Type B pancreatic cell (in vitro differentiated cells): ENCODE results near the gene SLC6A18. TPM values are rescaled to one million over a fixed set of nuclear protein-coding genes. Genes with fewer than 3 reads are reported as not detected.

ENCODE experiments used
- DNase-seq: peaks from one replicate; pipeline ENCODE4 v3.0.0; 2021; ENCODE audit warnings: mixed read lengths; ENCODE audit not compliant: unreplicated experiment; ENCODE audit errors: extremely low spot score
- H3K27ac Mint-ChIP-seq: 2 replicates; pipeline ENCODE4 v1.8.0; 2021; ENCODE audit warnings: mild to moderate bottlenecking, mixed read lengths
- H3K27me3 Mint-ChIP-seq: 2 replicates; pipeline ENCODE4 v1.8.0; 2021; ENCODE audit warnings: mixed read lengths
- H3K36me3 Mint-ChIP-seq: 2 replicates; pipeline ENCODE4 v1.8.0; 2021; ENCODE audit warnings: mixed read lengths
- H3K4me1 Mint-ChIP-seq: one replicate; pipeline ENCODE4 v1.8.0; 2021; ENCODE audit warnings: mixed read lengths; ENCODE audit not compliant: unreplicated experiment
- H3K4me3 Mint-ChIP-seq: 2 replicates; pipeline ENCODE4 v1.8.0; 2021; ENCODE audit warnings: mild to moderate bottlenecking, mixed read lengths
- H3K9me3 Mint-ChIP-seq: 2 replicates; pipeline ENCODE4 v1.8.0; 2021; ENCODE audit warnings: mixed read lengths
- total RNA-seq: library from RNA; stranded (reverse); gene quantifications from 2 replicates; pipeline ENCODE4 v1.2.1, GENCODE V29; 2021; ENCODE audit warnings: low replicate concordance
- TF ChIP-seq, protein P1 (sequence below): fragments of 200-600 bp; sonication (generic); conservative IDR thresholded peaks from 2 replicates; pipeline ENCODE4 v1.5.0; 2021; ENCODE audit warnings: antibody characterized with exemption, mild to moderate bottlenecking

The SLC6A18 gene
- total RNA-seq, 1 donor from 2014 or later, result 0.41 TPM

DNA sequence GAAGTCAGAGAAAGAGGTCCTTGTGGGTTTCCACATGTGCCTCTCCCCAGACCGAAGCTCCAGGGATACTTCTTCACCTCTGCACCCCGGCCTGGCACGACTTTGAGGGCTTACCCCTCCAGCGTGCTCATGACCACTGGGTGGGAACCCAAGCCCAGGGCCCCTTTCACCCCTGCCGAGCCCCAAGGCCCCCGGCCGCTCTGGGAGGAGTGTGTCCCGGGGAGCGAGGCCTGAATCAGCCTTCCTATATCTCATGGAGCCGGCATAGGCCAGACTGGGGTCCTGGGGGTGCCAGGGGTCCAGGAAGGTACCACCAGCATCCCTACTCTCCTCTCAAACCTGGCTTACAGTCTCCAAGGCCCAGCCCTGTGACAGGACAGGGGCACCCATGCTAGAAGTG is 52.6 kb downstream of the SLC6A18 start:
- TF ChIP-seq, protein P1, sequence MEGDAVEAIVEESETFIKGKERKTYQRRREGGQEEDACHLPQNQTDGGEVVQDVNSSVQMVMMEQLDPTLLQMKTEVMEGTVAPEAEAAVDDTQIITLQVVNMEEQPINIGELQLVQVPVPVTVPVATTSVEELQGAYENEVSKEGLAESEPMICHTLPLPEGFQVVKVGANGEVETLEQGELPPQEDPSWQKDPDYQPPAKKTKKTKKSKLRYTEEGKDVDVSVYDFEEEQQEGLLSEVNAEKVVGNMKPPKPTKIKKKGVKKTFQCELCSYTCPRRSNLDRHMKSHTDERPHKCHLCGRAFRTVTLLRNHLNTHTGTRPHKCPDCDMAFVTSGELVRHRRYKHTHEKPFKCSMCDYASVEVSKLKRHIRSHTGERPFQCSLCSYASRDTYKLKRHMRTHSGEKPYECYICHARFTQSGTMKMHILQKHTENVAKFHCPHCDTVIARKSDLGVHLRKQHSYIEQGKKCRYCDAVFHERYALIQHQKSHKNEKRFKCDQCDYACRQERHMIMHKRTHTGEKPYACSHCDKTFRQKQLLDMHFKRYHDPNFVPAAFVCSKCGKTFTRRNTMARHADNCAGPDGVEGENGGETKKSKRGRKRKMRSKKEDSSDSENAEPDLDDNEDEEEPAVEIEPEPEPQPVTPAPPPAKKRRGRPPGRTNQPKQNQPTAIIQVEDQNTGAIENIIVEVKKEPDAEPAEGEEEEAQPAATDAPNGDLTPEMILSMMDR, result no peak
- no peaks in the 10 kb centered on the region for H3K36me3 Mint-ChIP-seq
- no peaks in the 10 kb centered on the region for H3K27me3 Mint-ChIP-seq
- H3K9me3 Mint-ChIP-seq, result no peaks in the 10 kb centered on the region
- no peaks in the 10 kb centered on the region for H3K4me1 Mint-ChIP-seq
- H3K4me3 Mint-ChIP-seq, result no peak overlapping the region
- no peak overlapping the region for H3K27ac Mint-ChIP-seq
- DNase-seq, result no peak

DNA sequence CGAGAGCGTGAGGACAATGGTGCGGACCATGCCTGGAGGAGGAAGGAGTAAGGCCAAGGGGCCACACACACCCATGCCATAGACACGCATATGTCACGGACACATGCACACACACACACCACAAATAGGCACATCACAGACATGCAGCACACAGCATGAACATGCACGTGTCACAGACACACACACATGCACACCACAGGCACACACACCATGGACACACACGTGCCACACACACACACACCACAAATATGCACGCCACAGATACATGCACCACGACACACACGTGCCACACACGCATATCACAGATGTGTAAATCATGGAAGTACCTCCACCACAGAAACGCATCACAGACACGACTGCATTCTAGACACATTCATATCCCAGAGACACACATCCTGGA is 53.0 kb downstream of the SLC6A18 start:
- no peak overlapping the region for H3K4me3 Mint-ChIP-seq
- no peaks in the 10 kb centered on the region for H3K27me3 Mint-ChIP-seq
- no peaks in the 10 kb centered on the region for H3K9me3 Mint-ChIP-seq
- H3K36me3 Mint-ChIP-seq, result no peaks in the 10 kb centered on the region
- H3K27ac Mint-ChIP-seq, result no peak overlapping the region
- H3K4me1 Mint-ChIP-seq, result no peaks in the 10 kb centered on the region
- TF ChIP-seq, protein P1, result no peak
- DNase-seq, result no peak

DNA sequence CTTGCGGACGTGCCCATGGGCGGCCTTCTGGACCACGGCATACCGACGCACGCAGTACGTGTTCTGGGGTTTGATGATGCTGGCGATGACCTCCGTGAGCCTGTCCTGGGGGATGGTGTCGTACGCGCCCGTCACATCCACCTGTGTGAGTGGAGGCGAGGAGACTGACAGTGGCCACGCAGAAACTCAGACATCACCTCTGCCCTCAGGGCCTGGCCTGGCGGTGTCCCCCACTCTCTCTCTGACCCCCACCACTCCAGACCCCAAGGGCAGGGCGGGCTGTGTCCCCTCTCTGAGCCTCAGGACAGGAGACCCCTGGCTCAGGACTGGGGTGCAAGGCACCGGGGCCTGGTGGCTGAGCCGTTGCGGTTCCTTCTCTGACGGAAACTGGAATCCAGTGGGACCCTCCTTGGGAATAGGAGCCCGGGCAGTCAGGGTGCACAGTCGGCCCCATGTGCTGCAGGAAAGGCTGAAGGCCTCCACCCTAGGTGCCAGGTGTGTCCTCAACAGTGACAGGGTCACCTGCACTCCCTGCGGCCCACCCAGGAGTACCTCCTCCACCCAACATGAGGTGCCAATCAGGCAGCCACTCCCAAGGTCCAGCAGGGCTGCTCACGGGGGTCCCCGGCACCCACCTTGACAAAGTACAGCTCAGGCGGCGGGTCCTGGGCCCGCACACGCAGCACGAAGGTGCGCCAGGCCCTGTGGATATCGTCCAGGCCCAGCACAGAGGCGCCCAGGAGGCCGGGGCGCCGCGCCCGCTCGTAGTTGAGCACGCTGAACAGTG is 53.7 kb downstream of the SLC6A18 start:
- Mint-ChIP-seq H3K4me1 (no peaks in the 10 kb centered on the region), H3K36me3 (no peaks in the 10 kb centered on the region), H3K27ac (no peak overlapping the region), H3K4me3 (no peak overlapping the region), H3K9me3 (no peaks in the 10 kb centered on the region), H3K27me3 (no peaks in the 10 kb centered on the region)
- TF ChIP-seq, protein P1, result no peak
- no peak for DNase-seq

GRCh38 chr5:1279443-1280151 is 54.4 kb downstream of the SLC6A18 start:
- Mint-ChIP-seq H3K4me3 (no peak overlapping the region), H3K27ac (no peak overlapping the region)
- TF ChIP-seq, protein P1, result no peak

DNA sequence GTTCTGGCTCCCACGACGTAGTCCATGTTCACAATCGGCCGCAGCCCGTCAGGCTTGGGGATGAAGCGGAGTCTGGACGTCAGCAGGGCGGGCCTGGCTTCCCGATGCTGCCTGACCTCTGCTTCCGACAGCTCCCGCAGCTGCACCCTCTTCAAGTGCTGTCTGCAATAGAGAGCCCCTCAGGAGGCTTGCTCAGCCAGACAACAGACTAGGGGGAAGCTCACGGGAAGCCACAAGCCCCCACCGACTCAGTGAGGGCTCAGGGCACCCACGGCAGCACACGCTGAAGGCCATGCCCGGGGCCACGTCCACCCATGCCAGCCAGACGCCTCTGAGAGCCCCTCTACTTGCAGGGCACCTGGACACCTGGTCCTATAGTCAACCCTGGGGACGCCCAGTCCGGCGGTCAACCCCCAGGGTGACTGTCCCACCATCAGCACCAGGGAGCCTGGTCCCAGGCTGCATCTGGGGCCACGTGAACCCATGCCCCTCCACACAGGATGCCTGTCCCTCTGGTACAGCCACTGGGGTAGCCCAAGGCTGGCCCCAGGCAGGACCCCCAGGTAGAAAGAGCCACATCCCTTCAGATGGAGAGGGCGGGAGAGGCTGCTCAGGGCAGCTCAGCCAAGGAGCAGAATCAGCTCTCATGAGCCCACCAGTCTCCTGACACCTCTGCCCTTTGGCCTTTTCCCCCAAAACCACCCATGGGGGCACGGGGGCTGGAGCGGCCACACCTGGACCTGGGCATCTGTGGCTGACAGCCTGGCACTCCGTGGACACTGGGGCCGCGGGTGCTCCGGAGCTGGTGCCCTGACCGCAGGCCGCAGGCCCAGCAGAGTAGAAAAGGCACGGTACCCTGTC is 55.2 kb downstream of the SLC6A18 start:
- Mint-ChIP-seq H3K36me3 (no peaks in the 10 kb centered on the region), H3K27ac (no peak overlapping the region), H3K4me1 (no peaks in the 10 kb centered on the region), H3K9me3 (no peaks in the 10 kb centered on the region), H3K4me3 (no peak overlapping the region), H3K27me3 (no peaks in the 10 kb centered on the region)
- DNase-seq, result no peak
- TF ChIP-seq, protein P1, result no peak

More at GRCh38 chr5:1279443-1280151, 54.4 kb downstream of the SLC6A18 start:
- DNase-seq, result no peak
- H3K9me3 Mint-ChIP-seq, result no peaks in the 10 kb centered on the region
- H3K4me1 Mint-ChIP-seq, result no peaks in the 10 kb centered on the region
- no peaks in the 10 kb centered on the region for H3K27me3 Mint-ChIP-seq
- H3K36me3 Mint-ChIP-seq, result no peaks in the 10 kb centered on the region
